HepG2 (cell line): Measurements from ENCODE around the gene ORC4. TPM values are rescaled to one million over a fixed set of nuclear protein-coding genes. Genes with fewer than 3 reads are reported as not detected.

Experiments used
- AGO1 ChIP-seq: fragments of 200-400 bp; formaldehyde crosslinking; IDR thresholded peaks from 2 replicates; pipeline ENCODE4 v1.6.1; 2017; ENCODE audit warnings: mild to moderate bottlenecking, low read depth, low read length, moderate library complexity; ENCODE audit not compliant: poor library complexity, severe bottlenecking
- GZF1 ChIP-seq: sonication (generic); formaldehyde crosslinking; IDR thresholded peaks from 2 replicates; pipeline ENCODE4 v1.5.1; 2020; ENCODE audit warnings: mild to moderate bottlenecking, missing genetic modification reagents
- HDAC6 ChIP-seq: fragments of 200-600 bp; sonication (generic); IDR thresholded peaks from 2 replicates; pipeline ENCODE4 v1.7.0; 2017; ENCODE audit warnings: mild to moderate bottlenecking, antibody characterized with exemption, low read length, low read depth
- HIVEP1 ChIP-seq: sonication (generic); formaldehyde crosslinking; IDR thresholded peaks from 2 replicates; pipeline ENCODE4 v1.4.0; 2020; ENCODE audit warnings: mild to moderate bottlenecking, missing genetic modification reagents
- HOXA7 ChIP-seq: sonication (generic); formaldehyde crosslinking; IDR thresholded peaks from 2 replicates; pipeline ENCODE4 v1.8.1; 2022; ENCODE audit warnings: mild to moderate bottlenecking, missing genetic modification reagents, moderate library complexity
- KLF15 ChIP-seq: sonication (generic); formaldehyde crosslinking; IDR thresholded peaks from 2 replicates; pipeline ENCODE4 v1.8.1; 2023; ENCODE audit warnings: borderline replicate concordance, mild to moderate bottlenecking, inconsistent platforms, missing genetic modification reagents, mixed read lengths
- NCOA2 ChIP-seq: sonication (generic); formaldehyde crosslinking; IDR thresholded peaks from 2 replicates; pipeline ENCODE4 v1.8.0; 2022; ENCODE audit warnings: inconsistent platforms
- NCOR1 ChIP-seq: fragments of 200-600 bp; sonication (generic); IDR thresholded peaks from 2 replicates; pipeline ENCODE4 v1.7.0; 2017; ENCODE audit warnings: antibody characterized with exemption, low read length, borderline replicate concordance
- SNAPC2 ChIP-seq: sonication (generic); formaldehyde crosslinking; IDR thresholded peaks from 2 replicates; pipeline ENCODE4 v1.8.1; 2022; ENCODE audit warnings: mild to moderate bottlenecking, missing genetic modification reagents
- SNAPC5 ChIP-seq: sonication (generic); formaldehyde crosslinking; IDR thresholded peaks from 2 replicates; pipeline ENCODE4 v1.8.1; 2023; ENCODE audit warnings: mild to moderate bottlenecking, missing genetic modification reagents, borderline replicate concordance
- SNRNP70 ChIP-seq: fragments of 200-400 bp; formaldehyde crosslinking; IDR thresholded peaks from 2 replicates; pipeline ENCODE4 v1.6.1; 2017; ENCODE audit warnings: mild to moderate bottlenecking, low read depth, low read length, moderate library complexity
- TP53 ChIP-seq: sonication (generic); formaldehyde crosslinking; conservative IDR thresholded peaks from 2 replicates; pipeline ENCODE4 v1.4.0; 2020; ENCODE audit warnings: missing genetic modification reagents
- TRIM22 ChIP-seq: fragments of 450-650 bp; IDR thresholded peaks from 2 replicates; pipeline ENCODE4 v1.6.1; 2017
- ZFP36L1 ChIP-seq: sonication (generic); formaldehyde crosslinking; IDR thresholded peaks from 2 replicates; pipeline ENCODE4 v1.8.0; 2022; ENCODE audit warnings: mild to moderate bottlenecking, missing genetic modification reagents, moderate library complexity
- ZNF138 ChIP-seq: sonication (generic); formaldehyde crosslinking; IDR thresholded peaks from 2 replicates; pipeline ENCODE4 v1.5.0; 2020; ENCODE audit warnings: mild to moderate bottlenecking, low read depth, missing genetic modification reagents
- ZNF17 ChIP-seq: sonication (generic); formaldehyde crosslinking; IDR thresholded peaks from 2 replicates; pipeline ENCODE4 v1.5.0; 2020; ENCODE audit warnings: mild to moderate bottlenecking, missing genetic modification reagents
- ZNF329 ChIP-seq: sonication (generic); formaldehyde crosslinking; IDR thresholded peaks from 2 replicates; pipeline ENCODE4 v1.9.0; 2021; ENCODE audit warnings: low read depth, mild to moderate bottlenecking, missing genetic modification reagents
- ZNF407 ChIP-seq: sonication (generic); formaldehyde crosslinking; IDR thresholded peaks from one replicate; pipeline ENCODE4 v1.5.1; 2020; ENCODE audit warnings: mild to moderate bottlenecking, missing genetic modification reagents; ENCODE audit errors: not compliant biosample characterization
- ZNF543 ChIP-seq: sonication (generic); formaldehyde crosslinking; IDR thresholded peaks from 2 replicates; pipeline ENCODE4 v1.4.0; 2020; ENCODE audit warnings: mild to moderate bottlenecking, missing genetic modification reagents
- ZNF577 ChIP-seq: sonication (generic); formaldehyde crosslinking; IDR thresholded peaks from 2 replicates; pipeline ENCODE4 v1.4.0; 2020; ENCODE audit warnings: mild to moderate bottlenecking, low read depth, missing genetic modification reagents, borderline replicate concordance
- ZNF691 ChIP-seq: sonication (generic); formaldehyde crosslinking; IDR thresholded peaks from 2 replicates; pipeline ENCODE4 v1.4.0; 2020; ENCODE audit warnings: missing genetic modification reagents, low read depth, mild to moderate bottlenecking, borderline replicate concordance
- polyA plus RNA-seq, 8 experiments: library from polyadenylated mRNA; depleted of rRNA in 3 of 8; stranded (reverse) in 7 of 8; unstranded in 1 of 8; fragments of >200 nt; fragmentation: Illumina TruSeq in 4 of 8; extraction: Trizol in 4 of 8; gene quantifications; 2 replicates each; pipeline versions ENCODE4 v1.2.1 to v1.2.3, GENCODE V29; 2011 to 2016; ENCODE audit warnings: low read depth in 4 of 8, missing spikeins in 1 of 8, mixed read lengths in 1 of 8; ENCODE audit not compliant: insufficient read depth in 1 of 8
- total RNA-seq, 5 experiments: library from RNA; depleted of rRNA; stranded (reverse); fragments of >200 nt; fragmentation: Illumina TruSeq; extraction: Trizol; gene quantifications; 2 replicates each; pipeline ENCODE4 v1.2.3, GENCODE V29; 2016; ENCODE audit warnings: low read depth in 1 of 5

ORC4 gene
- total and polyA plus RNA-seq, 2 of the 13 experiments (the other 11 are each of a cell fraction or from before 2014, with no cell fraction given), result 28.6 to 84.8 TPM

- no peak for TF ChIP-seq ZNF407 (CRISPR knock-in tag)
- no peak for TF ChIP-seq ZNF577
- TF ChIP-seq GZF1 (CRISPR knock-in tag), result no peak
- no peak for TF ChIP-seq TRIM22
- peak; percentile 30; the same call in 1 of the 2 replicates for TF ChIP-seq SNAPC2 (CRISPR knock-in tag)
- no peak for TF ChIP-seq HOXA7 (CRISPR knock-in tag)
- no peak for TF ChIP-seq AGO1
- peak; percentile 97 for TF ChIP-seq NCOA2 (CRISPR knock-in tag)
- peak; percentile 53; the same call in 1 of the 2 replicates for TF ChIP-seq ZNF543 (CRISPR knock-in tag)
- no peak for TF ChIP-seq ZNF17
- no peak for TF ChIP-seq ZNF329 (CRISPR knock-in tag)
- peak; percentile 93 for TF ChIP-seq ZFP36L1 (CRISPR knock-in tag)
- no peak for TF ChIP-seq ZNF138 (CRISPR knock-in tag)
- TF ChIP-seq KLF15 (CRISPR knock-in tag), result no peak
- TF ChIP-seq SNAPC5, result no peak
- no peak for TF ChIP-seq TP53 (CRISPR knock-in tag)
- no peak for TF ChIP-seq SNRNP70
- peak; percentile 97 for TF ChIP-seq NCOR1
- TF ChIP-seq HIVEP1 (CRISPR knock-in tag), result no peak
- TF ChIP-seq HDAC6, result no peak
- no peak for TF ChIP-seq ZNF691 (CRISPR knock-in tag)
Observed at GRCh38 chr2:147927053-147927588, 93.4 kb downstream of the ORC4 start (continued).
